Tibial nerve (tissue), 4 donors: ENCODE data around the gene POLA2. TPM values are rescaled to one million over a fixed set of nuclear protein-coding genes. Genes with fewer than 3 reads are reported as not detected.
A peak's percentile ranks its signal among the peaks of the same experiment; 100 is the strongest.

Source experiments
- DNase-seq, 2 donors: peaks; one replicate each; pipeline ENCODE4 v3.0.0-alpha.2; 2019; ENCODE audit warnings: low spot score in 2 of 2
- H3K27ac ChIP-seq, 4 donors: fragments of 200-600 bp; sonication (generic) in 3 of 4; one replicate each; pipeline ENCODE4 v1.5.1; 2017 to 2019; ENCODE audit warnings: mild to moderate bottlenecking in 1 of 4
- H3K27me3 ChIP-seq, 2 donors: fragments of 200-600 bp; sonication (generic) in 1 of 2; one replicate each; pipeline versions ENCODE4 v1.5.1 to v1.6.0; 2017 to 2019
- H3K36me3 ChIP-seq, 3 donors: fragments of 200-600 bp; sonication (generic); one replicate each; pipeline ENCODE4 v1.5.1; 2018 to 2019
- H3K4me1 ChIP-seq, 4 donors: fragments of 200-600 bp; sonication (generic) in 3 of 4; one replicate each; pipeline ENCODE4 v1.5.1; 2017 to 2019
- H3K4me3 ChIP-seq, 4 donors: fragments of 200-600 bp; sonication (generic) in 3 of 4; one replicate each; pipeline ENCODE4 v1.5.1; 2017 to 2019; ENCODE audit warnings: mild to moderate bottlenecking in 1 of 4, moderate library complexity in 1 of 4
- H3K9me3 ChIP-seq, 4 donors: fragments of 200-600 bp; sonication (generic) in 3 of 4; one replicate each; pipeline ENCODE4 v1.5.1; 2017 to 2019
- EP300 ChIP-seq, 2 donors: sonication (generic); formaldehyde crosslinking; IDR thresholded peaks; one replicate each; pipeline ENCODE4 v1.6.1; 2017; ENCODE audit warnings: antibody characterized with exemption in 2 of 2, mild to moderate bottlenecking in 1 of 2
- POLR2A ChIP-seq, 2 donors: fragments of 450-650 bp; IDR thresholded peaks; one replicate each; pipeline ENCODE4 v1.6.1; 2017; ENCODE audit warnings: antibody characterized with exemption in 2 of 2, mild to moderate bottlenecking in 2 of 2, moderate library complexity in 2 of 2
- WGBS, 2 donors: methylation state at CpG; one replicate each; pipeline ENCODE4 v1.1.5; 2018; 5-methylcytosine and 5-hydroxymethylcytosine counted together
- total RNA-seq, 4 donors: library from RNA; depleted of rRNA; stranded (reverse); fragments of >200 nt; gene quantifications; one replicate each; pipeline ENCODE4 v1.1.0, GENCODE V29; 2016
- TF ChIP-seq, protein P1 (sequence below), 5 experiments: fragments of 200-600 bp in 3 of 5; fragments of 450-650 bp in 2 of 5; sonication (generic) in 3 of 5; IDR thresholded peaks; one replicate each; pipeline ENCODE4 v1.5.1; 2016 to 2019; ENCODE audit warnings: antibody characterized with exemption in 5 of 5, mild to moderate bottlenecking in 3 of 5, moderate library complexity in 2 of 5

The POLA2 gene
- total RNA-seq, 4 donors from 2014 or later: 3.5 to 13.5 (median 10.0) TPM

DNA sequence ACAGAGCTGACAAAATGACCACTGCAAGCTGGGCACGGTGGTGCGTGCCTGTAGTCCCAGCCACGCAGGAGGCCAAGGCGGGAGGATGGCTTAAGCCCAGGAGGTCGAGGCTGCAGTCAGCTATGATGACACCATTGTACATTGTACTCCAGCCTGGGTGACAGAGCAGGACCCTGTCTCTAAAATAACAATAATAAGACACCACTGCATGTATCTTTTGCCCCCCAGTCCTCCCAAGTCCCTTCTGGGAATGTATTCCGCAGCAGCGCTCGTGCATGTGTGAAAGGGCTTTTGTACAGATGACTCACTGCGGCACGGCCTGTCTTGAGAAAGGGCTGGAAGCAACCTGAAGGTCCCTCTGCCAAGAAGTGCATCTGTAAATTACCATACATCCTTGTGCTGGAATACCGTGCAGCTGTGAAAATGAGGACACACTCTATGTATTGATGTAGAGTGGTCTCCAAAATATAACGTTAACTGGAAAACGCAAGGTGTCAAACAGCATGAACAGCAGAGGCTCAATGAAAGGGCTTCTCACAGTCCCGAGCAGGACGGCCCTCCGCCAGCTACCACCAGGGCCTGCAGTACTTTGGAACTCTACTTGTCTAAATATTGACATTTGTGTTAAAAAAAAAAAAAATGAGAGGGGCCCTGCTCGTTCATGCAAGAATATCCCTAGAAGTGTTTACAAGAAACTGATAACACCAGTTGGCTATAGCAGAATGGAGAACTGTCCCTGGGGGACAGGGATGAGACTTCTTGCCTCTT is 43.9 kb downstream of the POLA2 start:
- H3K27ac ChIP-seq: peak overlapping the region in 2 of 4 donors; percentile 28 to 60
- H3K4me1 ChIP-seq: peaks cover 0 to 43% (median 15%) of the 10 kb centered on the region in 4 donors
- DNase-seq: peak in 1 of 2 donors; percentile 33
- peaks cover 0 to 3% (median 0%) of the 10 kb centered on the region in 3 donors for H3K36me3 ChIP-seq
- TF ChIP-seq EP300 (IDR thresholded peaks at IDR 0.05) (peak in 1 of 2 donors; percentile 12), POLR2A (IDR thresholded peaks at IDR 0.05) (no peak)
- no peaks in the 10 kb centered on the region for H3K27me3 ChIP-seq
- no peak overlapping the region for H3K4me3 ChIP-seq
- WGBS, 2 donors: 53 to 61% methylated on average over 17 of the region's 17 CpGs
- no peaks in the 10 kb centered on the region for H3K9me3 ChIP-seq

DNA sequence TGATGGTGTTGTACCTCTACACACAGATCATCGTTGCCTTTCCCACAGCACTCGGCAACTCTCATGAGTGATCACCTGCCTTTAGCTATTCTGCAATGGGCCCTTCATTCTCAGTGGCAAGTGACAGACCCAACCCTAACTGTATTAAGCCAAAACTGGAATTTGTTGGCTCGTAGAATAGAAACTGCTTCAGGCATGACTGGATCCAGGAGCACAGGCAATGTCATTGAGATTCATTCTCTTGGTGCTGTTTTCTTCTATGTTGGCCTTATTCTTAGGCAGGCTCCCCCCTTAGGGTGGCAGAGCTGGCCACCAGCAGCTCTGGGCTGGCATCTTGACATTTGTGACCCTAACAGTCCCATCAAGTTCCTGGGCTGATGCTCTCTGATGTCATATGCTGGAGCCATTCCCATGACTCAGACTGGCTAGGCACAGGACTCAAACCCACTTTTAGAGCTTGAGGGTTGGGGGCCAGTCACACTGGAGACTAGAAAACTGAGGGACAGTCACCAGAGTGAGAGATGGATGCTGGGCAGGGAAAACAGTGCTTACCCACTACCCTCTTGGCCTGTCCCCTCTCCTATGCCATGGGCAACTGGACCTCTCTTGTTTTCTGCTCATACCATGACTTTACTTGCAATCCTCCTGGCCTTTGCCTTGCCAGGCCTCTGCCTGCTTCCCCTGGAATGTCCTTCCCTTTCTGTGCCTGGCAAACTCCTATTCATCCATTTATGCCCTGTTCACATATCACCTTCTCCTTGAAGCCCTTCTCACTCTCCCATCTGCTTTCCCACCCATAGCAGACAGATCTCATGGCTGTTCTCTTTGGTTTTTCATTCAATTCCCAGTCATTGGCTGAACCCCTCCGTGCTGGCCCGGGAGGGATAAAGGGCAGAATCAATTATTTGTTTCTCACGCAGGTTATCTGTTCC is 45.8 kb downstream of the POLA2 start:
- H3K36me3 ChIP-seq: peaks cover 0 to 3% (median 0%) of the 10 kb centered on the region in 3 donors
- H3K9me3 ChIP-seq: no peaks in the 10 kb centered on the region
- DNase-seq: no peak
- TF ChIP-seq POLR2A (IDR thresholded peaks at IDR 0.05) (no peak), EP300 (IDR thresholded peaks at IDR 0.05) (no peak)
- peaks cover 0 to 39% (median 14%) of the 10 kb centered on the region in 4 donors for H3K4me1 ChIP-seq
- H3K27me3 ChIP-seq: no peaks in the 10 kb centered on the region
- H3K27ac ChIP-seq: peak overlapping the region in 1 of 4 donors; percentile 69
- 84% methylated on average over 6 of the region's 6 CpGs for WGBS, 2 donors
- no peak overlapping the region for H3K4me3 ChIP-seq

DNA sequence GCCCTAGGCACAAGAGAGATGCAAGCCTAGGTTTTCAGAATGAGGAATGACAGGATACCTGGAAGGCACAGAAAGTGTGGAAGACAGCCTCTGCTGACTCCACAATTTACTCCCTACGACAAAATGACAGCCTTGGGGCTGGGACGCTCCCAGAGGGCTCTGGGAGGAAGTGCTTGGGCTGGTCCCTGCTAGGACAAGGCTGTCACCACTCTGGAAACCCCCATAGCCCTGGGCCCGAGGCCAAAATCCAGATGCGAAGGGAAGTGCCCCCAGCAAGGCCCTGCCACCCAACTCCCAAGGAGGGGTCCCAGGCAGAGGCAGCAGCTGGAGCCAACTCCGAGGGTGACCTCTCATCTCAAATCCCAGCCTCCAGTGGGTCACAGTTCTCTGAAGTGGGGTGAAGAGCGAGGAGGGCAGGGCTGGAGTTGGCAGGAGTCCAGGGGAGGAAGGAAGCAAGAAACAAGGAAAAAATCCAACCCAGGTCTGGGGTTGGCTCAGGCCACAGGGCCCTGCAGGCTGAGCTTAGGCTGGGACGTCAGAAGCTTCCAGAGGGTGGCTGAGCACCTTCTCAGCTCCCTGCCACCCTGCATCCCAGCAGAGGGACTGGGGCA is 46.6 kb downstream of the POLA2 start:
- Histone ChIP-seq H3K27ac (peak overlapping the region in 2 of 4 donors; percentile 25 to 69), H3K27me3 (no peaks in the 10 kb centered on the region), H3K9me3 (no peaks in the 10 kb centered on the region), H3K4me1 (peaks cover 0 to 47% (median 14%) of the 10 kb centered on the region in 4 donors), H3K4me3 (no peak overlapping the region), H3K36me3 (peaks cover 0 to 3% (median 0%) of the 10 kb centered on the region in 3 donors)
- WGBS, 2 donors: 23 to 33% methylated on average over 5 to 6 of the region's 7 CpGs
- no peak for DNase-seq
- TF ChIP-seq EP300 (IDR thresholded peaks at IDR 0.05): no peak
- TF ChIP-seq, protein P1, sequence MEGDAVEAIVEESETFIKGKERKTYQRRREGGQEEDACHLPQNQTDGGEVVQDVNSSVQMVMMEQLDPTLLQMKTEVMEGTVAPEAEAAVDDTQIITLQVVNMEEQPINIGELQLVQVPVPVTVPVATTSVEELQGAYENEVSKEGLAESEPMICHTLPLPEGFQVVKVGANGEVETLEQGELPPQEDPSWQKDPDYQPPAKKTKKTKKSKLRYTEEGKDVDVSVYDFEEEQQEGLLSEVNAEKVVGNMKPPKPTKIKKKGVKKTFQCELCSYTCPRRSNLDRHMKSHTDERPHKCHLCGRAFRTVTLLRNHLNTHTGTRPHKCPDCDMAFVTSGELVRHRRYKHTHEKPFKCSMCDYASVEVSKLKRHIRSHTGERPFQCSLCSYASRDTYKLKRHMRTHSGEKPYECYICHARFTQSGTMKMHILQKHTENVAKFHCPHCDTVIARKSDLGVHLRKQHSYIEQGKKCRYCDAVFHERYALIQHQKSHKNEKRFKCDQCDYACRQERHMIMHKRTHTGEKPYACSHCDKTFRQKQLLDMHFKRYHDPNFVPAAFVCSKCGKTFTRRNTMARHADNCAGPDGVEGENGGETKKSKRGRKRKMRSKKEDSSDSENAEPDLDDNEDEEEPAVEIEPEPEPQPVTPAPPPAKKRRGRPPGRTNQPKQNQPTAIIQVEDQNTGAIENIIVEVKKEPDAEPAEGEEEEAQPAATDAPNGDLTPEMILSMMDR (IDR thresholded peaks at IDR 0.05): no peak
- no peak for TF ChIP-seq POLR2A (IDR thresholded peaks at IDR 0.05)

DNA sequence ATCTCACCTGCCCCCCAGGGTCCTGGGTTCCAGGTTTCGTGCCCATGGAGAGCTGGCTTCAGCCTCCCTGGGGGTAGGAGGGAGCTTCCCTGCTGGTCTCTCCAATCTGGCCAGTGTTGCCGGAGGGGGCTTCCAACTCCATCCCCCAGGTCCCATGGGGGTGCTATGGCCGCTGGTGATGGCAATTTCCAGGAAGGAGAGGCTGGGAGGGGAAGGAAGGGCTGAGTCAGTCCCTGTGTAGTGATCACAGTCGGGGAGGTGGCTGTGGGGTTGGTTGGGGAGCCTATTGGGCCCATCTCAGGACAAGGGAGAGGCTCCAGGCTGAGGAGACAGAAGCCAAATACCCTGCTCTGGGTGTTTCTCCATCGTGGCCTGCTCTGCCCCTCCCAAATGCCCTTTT is 47.2 kb downstream of the POLA2 start:
- Histone ChIP-seq H3K36me3 (peaks cover 0 to 3% (median 0%) of the 10 kb centered on the region in 3 donors), H3K4me1 (peaks cover 0 to 53% (median 14%) of the 10 kb centered on the region in 4 donors), H3K4me3 (no peak overlapping the region), H3K27ac (peak overlapping the region in 3 of 4 donors; percentile 25 to 69 (median 45)), H3K27me3 (no peaks in the 10 kb centered on the region), H3K9me3 (no peaks in the 10 kb centered on the region)
- no peak for DNase-seq
- TF ChIP-seq EP300 (IDR thresholded peaks at IDR 0.05): no peak
- TF ChIP-seq, protein P1 (IDR thresholded peaks at IDR 0.05): no peak
- no peak for TF ChIP-seq POLR2A (IDR thresholded peaks at IDR 0.05)
- WGBS, 2 donors: 57 to 69% methylated on average over 4 to 5 of the region's 5 CpGs

DNA sequence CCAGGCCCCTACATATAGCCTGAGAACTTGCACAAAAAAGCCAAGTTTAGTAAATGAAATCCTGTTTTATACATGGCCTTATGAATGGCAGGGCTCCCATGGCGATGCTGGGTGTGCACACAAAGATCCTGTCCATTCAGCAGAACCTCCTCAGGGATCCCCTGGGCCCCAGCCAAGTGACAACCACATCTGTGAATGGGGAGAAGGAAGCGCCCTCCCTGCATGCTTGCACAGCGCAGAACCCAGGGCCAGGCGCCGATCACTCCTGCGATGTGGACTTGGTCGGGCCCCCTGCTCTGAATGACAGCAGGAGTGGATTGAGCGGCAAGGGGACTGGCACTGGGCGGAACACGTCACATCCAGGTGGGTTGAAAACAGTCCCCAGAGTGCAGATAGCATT is 48.5 kb downstream of the POLA2 start:
- Histone ChIP-seq H3K27ac (peak overlapping the region in 1 of 4 donors; percentile 15), H3K36me3 (no peaks in the 10 kb centered on the region), H3K4me1 (peaks cover 0 to 58% (median 16%) of the 10 kb centered on the region in 4 donors), H3K27me3 (no peaks in the 10 kb centered on the region), H3K9me3 (no peaks in the 10 kb centered on the region), H3K4me3 (no peak overlapping the region)
- 58% methylated on average over 7 to 10 of the region's 10 CpGs for WGBS, 2 donors
- DNase-seq: peak in 1 of 2 donors; percentile 41
- TF ChIP-seq EP300 (IDR thresholded peaks at IDR 0.05): no peak
- no peak for TF ChIP-seq POLR2A (IDR thresholded peaks at IDR 0.05)

DNA sequence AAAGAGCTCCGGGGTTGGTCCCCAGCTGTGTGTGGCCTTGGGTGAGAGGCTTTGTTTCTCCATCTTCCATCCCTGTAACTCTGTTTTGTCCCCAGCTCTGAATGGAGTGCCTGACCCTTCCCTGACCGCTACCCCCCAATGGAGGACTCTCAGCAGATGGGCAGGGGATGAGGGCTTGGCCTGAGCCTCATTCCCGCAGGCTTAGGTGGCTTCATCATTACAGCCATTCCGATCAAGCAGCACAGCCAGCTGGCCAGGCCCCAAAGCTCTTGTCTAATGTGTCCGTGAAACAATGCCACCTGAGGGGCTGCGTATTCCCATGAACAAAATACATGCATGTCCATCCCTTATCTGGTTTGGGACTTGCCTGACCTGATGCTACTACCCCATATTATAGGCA is 49.0 kb downstream of the POLA2 start:
- H3K36me3 ChIP-seq: no peaks in the 10 kb centered on the region
- H3K27ac ChIP-seq: no peak overlapping the region
- H3K4me3 ChIP-seq: no peak overlapping the region
- H3K27me3 ChIP-seq: no peaks in the 10 kb centered on the region
- 62 to 63% methylated on average over 5 of the region's 6 CpGs for WGBS, 2 donors
- H3K4me1 ChIP-seq: peaks cover 0 to 59% (median 16%) of the 10 kb centered on the region in 4 donors
- no peak for DNase-seq
- no peaks in the 10 kb centered on the region for H3K9me3 ChIP-seq
- TF ChIP-seq, protein P1 (IDR thresholded peaks at IDR 0.05): no peak
- no peak for TF ChIP-seq EP300 (IDR thresholded peaks at IDR 0.05)
- no peak for TF ChIP-seq POLR2A (IDR thresholded peaks at IDR 0.05)
